Glomerular visceral epithelial cell (primary cell): ENCODE results near the gene SIGLEC12.
"Not testable (repeated sequence)": the region's sequence is repeated elsewhere in the genome, so short reads cannot be mapped to it uniquely, and the experiment has no call there.

Experiments
- DNase-seq: peaks from one replicate; pipeline ENCODE4 v3.0.0-alpha.2; 2016; ENCODE audit errors: extremely low spot score

SIGLEC12 gene

GRCh38 chr19:51458051-51458645 is 43.5 kb downstream of the SIGLEC12 start, which contains the start of gene SIGLEC8:
TSS of gene SIGLEC8 (minus strand) at chr19:51458454. CDS start at chr19:51458387, 67 bp downstream.
- DNase-seq: no peak

GRCh38 chr19:51457351-51458013 is 44.1 kb downstream of the SIGLEC12 start:
- no peak for DNase-seq

- no peak for DNase-seq
Measured at GRCh38 chr19:51456541-51457290, 44.9 kb downstream of the SIGLEC12 start.

GRCh38 chr19:51450730-51451307 is 50.8 kb downstream of the SIGLEC12 start:
- no peak for DNase-seq

GRCh38 chr19:51448411-51449016 is 53.1 kb downstream of the SIGLEC12 start:
- no peak for DNase-seq

GRCh38 chr19:51448011-51448410 is 53.6 kb downstream of the SIGLEC12 start:
- no peak for DNase-seq

- DNase-seq: not testable (repeated sequence)
Measured at GRCh38 chr19:51447510-51447909, 54.1 kb downstream of the SIGLEC12 start.

GRCh38 chr19:51441410-51442390 is 59.9 kb downstream of the SIGLEC12 start:
- peak; percentile 4 for DNase-seq
